GM12878 (cell line): ENCODE results near the gene EPB41. TPM values are rescaled to one million over a fixed set of nuclear protein-coding genes. Genes with fewer than 3 reads are reported as not detected.
"Not testable (repeated sequence)": the region's sequence is repeated elsewhere in the genome, so short reads cannot be mapped to it uniquely, and the experiment has no call there.

ENCODE experiments used
- ATAC-seq: fragments of 200-7000 bp; cut with Tn5 transposase; 3 replicates; pipeline ENCODE4 v1.9.1; 2020; ENCODE audit warnings: mild to moderate bottlenecking, moderate library complexity
- BruUV-seq: library from RNA; stranded (reverse); fragments of 400-500 nt; replicated peaks from 2 replicates; lab custom pipeline; 2021; lab: Mats Ljungman, UMichigan
- CTCF ChIA-PET: fragments of 300-600 bp; sonication (Branson Sonifier 250); formaldehyde crosslinking; extraction: SDS; loops from one replicate; lab custom pipeline; 2021; ENCODE audit warnings: inconsistent platforms; lab: Yijun Ruan, JAX
- POLR2A ChIA-PET: fragments of 350-600 bp; formaldehyde crosslinking; extraction: SDS; loops from one replicate; lab custom pipeline; 2021; ENCODE audit warnings: inconsistent platforms; lab: Charles Lee
- RAD21 ChIA-PET: fragments of 300-600 bp; sonication (Branson Sonifier 250); formaldehyde crosslinking; loops from one replicate; lab custom pipeline; 2023; ENCODE audit warnings: antibody characterized with exemption; ENCODE audit not compliant: unreplicated experiment; lab: Charles Lee
- SMC1A ChIA-PET: fragments of 300-600 bp; sonication (Branson Sonifier 250); formaldehyde crosslinking; loops from one replicate; lab custom pipeline; 2023; ENCODE audit not compliant: unreplicated experiment, uncharacterized antibody; lab: Charles Lee
- DNase-seq: peaks from one replicate; pipeline ENCODE4 v3.0.0-alpha.2; 2011; ENCODE audit warnings: low read depth, low spot score
- FAIRE-seq: peaks from 3 replicates; lab custom pipeline; 2011; peaks lifted over from hg19 to GRCh38; lab: Jason Lieb, UNC
- H2AFZ ChIP-seq: 2 replicates; pipeline ENCODE4 v1.6.0; 2011; ENCODE audit warnings: low read depth, low read length, control low read depth; ENCODE audit not compliant: control insufficient read depth
- H3K27ac ChIP-seq: 2 replicates; pipeline ENCODE4 v1.5.1; 2011; ENCODE audit warnings: control low read depth; ENCODE audit not compliant: control insufficient read depth, insufficient read depth
- H3K27me3 ChIP-seq, 2 experiments: replicated peaks in 1 of 2; 2 replicates each; pipeline versions ENCODE4 v1.6.0 to v1.6.1; 2011; ENCODE audit warnings: low read length in 1 of 2; ENCODE audit not compliant: control insufficient read depth in 2 of 2, insufficient read depth in 2 of 2
- H3K36me3 ChIP-seq, 2 experiments: 2 replicates each; pipeline ENCODE4 v1.5.1; 2011; ENCODE audit warnings: low read length in 1 of 2; ENCODE audit not compliant: control insufficient read depth in 2 of 2, insufficient read depth in 2 of 2
- H3K4me1 ChIP-seq: 2 replicates; pipeline ENCODE4 v1.6.1; 2011; ENCODE audit warnings: mild to moderate bottlenecking, low read length, moderate library complexity, mixed read lengths; ENCODE audit not compliant: control insufficient read depth, insufficient read depth
- H3K4me2 ChIP-seq: 2 replicates; pipeline ENCODE4 v1.6.0; 2011; ENCODE audit warnings: control low read depth; ENCODE audit not compliant: control insufficient read depth, insufficient read depth
- H3K4me3 ChIP-seq: fragments of 200-600 bp; sonication (generic); 2 replicates; pipeline ENCODE4 v1.5.1; 2016
- H3K79me2 ChIP-seq: 2 replicates; pipeline ENCODE4 v1.6.0; 2011; ENCODE audit warnings: low read length; ENCODE audit not compliant: control insufficient read depth, insufficient read depth
- H3K9ac ChIP-seq: 2 replicates; pipeline ENCODE4 v1.8.0; 2011; ENCODE audit warnings: low read length, control low read depth, mixed read lengths; ENCODE audit not compliant: control insufficient read depth, insufficient read depth
- H3K9me3 ChIP-seq: replicated peaks from 3 replicates; pipeline ENCODE4 v1.5.1; 2011; ENCODE audit warnings: mild to moderate bottlenecking, low read length; ENCODE audit not compliant: control insufficient read depth, insufficient read depth
- H4K20me1 ChIP-seq: 2 replicates; pipeline ENCODE4 v1.6.0; 2011; ENCODE audit not compliant: control insufficient read depth, insufficient read depth
- ETV6 ChIP-seq, 2 experiments: fragments of 450-650 bp in 1 of 2; IDR thresholded peaks in 1 of 2; conservative IDR thresholded peaks in 1 of 2; 2 replicates each; pipeline ENCODE4 v1.6.1; 2014; ENCODE audit warnings: antibody characterized with exemption in 1 of 2, borderline replicate concordance in 1 of 2, low read depth in 1 of 2, mild to moderate bottlenecking in 1 of 2, moderate library complexity in 1 of 2
- HCFC1 ChIP-seq: fragments of 150-350 bp; IDR thresholded peaks from 2 replicates; pipeline ENCODE4 v1.6.1; 2014; ENCODE audit warnings: low read length
- NFYB ChIP-seq: IDR thresholded peaks from 2 replicates; pipeline ENCODE4 v1.6.1; 2011; ENCODE audit warnings: low read depth, mild to moderate bottlenecking, low read length, improper control_type of control experiment, moderate library complexity; ENCODE audit not compliant: insufficient read depth
- SMAD5 ChIP-seq: IDR thresholded peaks from 2 replicates; pipeline ENCODE4 v1.6.1; 2016; ENCODE audit warnings: antibody characterized with exemption, low read depth
- SREBF2 ChIP-seq: IDR thresholded peaks from 2 replicates; pipeline ENCODE4 v1.6.1; 2012; ENCODE audit warnings: mild to moderate bottlenecking, low read length
- ZNF622 ChIP-seq: fragments of 450-650 bp; IDR thresholded peaks from 2 replicates; pipeline ENCODE4 v1.6.1; 2017; ENCODE audit warnings: mild to moderate bottlenecking, inconsistent platforms
- WGBS: methylation state at CpG from one replicate; pipeline ENCODE4 v1.1.6; 2016; ENCODE audit warnings: low lambda C conversion rate; ENCODE audit not compliant: insufficient replicate concordance, insufficient coverage; ENCODE audit errors: missing lambda C conversion rate; 5-methylcytosine and 5-hydroxymethylcytosine counted together
- in situ Hi-C: fragments of 300-500 bp; cut with MboI; formaldehyde crosslinking; loops from 9 replicates; pipeline ENCODE4 v1.14.3; 2018; ENCODE audit warnings: mixed read lengths
- intact Hi-C: fragments of 100-400 bp; cut with micrococcal nuclease; formaldehyde crosslinking; loops from one replicate; pipeline ENCODE4 v1.14.2; 2022; ENCODE audit not compliant: unreplicated experiment
- polyA plus RNA-seq, 11 experiments: library from polyadenylated mRNA; depleted of rRNA in 4 of 11; unstranded in 6 of 11; stranded (reverse) in 5 of 11; fragments of >200 nt; fragmentation: Nextera tagmentation in 4 of 11; fragmentation: Illumina TruSeq in 1 of 11; extraction: Ambion mirVana in 4 of 11; extraction: Trizol in 1 of 11; gene quantifications; 1 replicate in 1 of 11; 2 replicates in 10 of 11; pipeline versions ENCODE4 v1.2.1 to v1.2.3, GENCODE V29; 2011 to 2016; ENCODE audit warnings: inconsistent platforms in 2 of 11, missing spikeins in 2 of 11, low read depth in 1 of 11
- total RNA-seq, 4 experiments: library from RNA; depleted of rRNA in 3 of 4; stranded (reverse); fragments of >200 nt in 3 of 4; fragmentation: Illumina TruSeq in 1 of 4; extraction: Trizol in 1 of 4; gene quantifications; 2 replicates each; pipeline versions ENCODE4 v1.2.1 to v1.2.3, GENCODE V29; 2013 to 2021

Gene EPB41
- total and polyA plus RNA-seq, 10 of the 15 experiments (the other 5 are each of a cell fraction or from before 2014, with no cell fraction given): 1.1 to 77.6 (median 58.8) TPM

- H3K79me2 ChIP-seq, H3K4me1 ChIP-seq, H3K27ac ChIP-seq, H3K4me2 ChIP-seq, H3K36me3 ChIP-seq, H3K9me3 ChIP-seq, H4K20me1 ChIP-seq, H3K4me3 ChIP-seq, BruUV-seq, intact Hi-C loops, DNase-seq, H2AFZ ChIP-seq, H3K9ac ChIP-seq, ATAC-seq, FAIRE-seq, in situ Hi-C loops, POLR2A ChIA-PET, H3K27me3 ChIP-seq: not testable (repeated sequence)
- 84% methylated on average over 5 of the region's 6 CpGs for WGBS
- ChIA-PET CTCF (interaction anchor here (0.6 to 1.0 kb wide), 2 partner anchors 14 to 26 kb away, joined by 3 read pairs; no protein-coding TSS in a partner anchor), RAD21 (interaction anchor here (0.6 to 0.7 kb wide), 3 partner anchors 38 to 164 kb away, joined by 3 read pairs; partner anchors contain the start of gene SRSF4), SMC1A (interaction anchor here (0.7 kb wide), 1 partner anchor 228 kb away, joined by 3 read pairs; no protein-coding TSS in a partner anchor)
Measured at GRCh38 chr1:29108041-29108440, 193.7 kb downstream of the EPB41 start.

- Histone ChIP-seq H3K4me3 (no peak overlapping the region), H3K79me2 (no peaks in the 10 kb centered on the region), H3K27ac (no peak overlapping the region), H3K9me3 (no peaks in the 10 kb centered on the region), H4K20me1 (no peaks in the 10 kb centered on the region), H3K4me2 (no peak overlapping the region), H3K4me1 (no peaks in the 10 kb centered on the region), H3K36me3 (peaks cover 3 to 6% of the 10 kb centered on the region in 2 experiments; a peak in 3 of 4 replicates), H2AFZ (no peak overlapping the region), H3K27me3 (no peaks in the 10 kb centered on the region), H3K9ac (no peak overlapping the region)
- no peak for TF ChIP-seq ETV6 (conservative IDR thresholded peaks at IDR 0.05 in 1 of 2, IDR thresholded peaks at IDR 0.05 in 1 of 2; ENCODE audit: borderline replicate concordance in 1 of 2, low read depth in 1 of 2)
- no peak for TF ChIP-seq ZNF622
- no peak for TF ChIP-seq SREBF2
- TF ChIP-seq NFYB: no peak
- no peak for TF ChIP-seq HCFC1
- TF ChIP-seq SMAD5: no peak
- FAIRE-seq (no peak), ATAC-seq (no peak), DNase-seq (no peak)
- SMC1A ChIA-PET: interaction anchor here (1.6 kb wide), 2 partner anchors 17 to 58 kb away, joined by 4 to 5 read pairs; no protein-coding TSS in a partner anchor
- intact Hi-C loops (no loop called here), in situ Hi-C loops (no loop called here)
- RAD21 ChIA-PET: interaction anchor here (1.1 kb wide), 1 partner anchor 219 kb away, joined by 3 read pairs; no protein-coding TSS in a partner anchor
- POLR2A ChIA-PET: interaction anchor here (0.6 kb wide), 2 partner anchors 34 to 40 kb away, joined by 3 read pairs; no protein-coding TSS in a partner anchor
- CTCF ChIA-PET: interaction anchor here (0.6 to 0.9 kb wide), 3 partner anchors 85 to 231 kb away, joined by 3 read pairs; no protein-coding TSS in a partner anchor
- WGBS: 72% methylated on average over 7 of the region's 7 CpGs
- BruUV-seq: no TSS peak
Measured at GRCh38 chr1:29112705-29113412, 198.5 kb downstream of the EPB41 start.
